NCI-H1436 (cell line): ENCODE data around the gene MRPL12.

Source experiments
- DNase-seq: peaks from one replicate; lab custom pipeline; 2025; lab: John Stamatoyannopoulos, UW

MRPL12 gene

DNA sequence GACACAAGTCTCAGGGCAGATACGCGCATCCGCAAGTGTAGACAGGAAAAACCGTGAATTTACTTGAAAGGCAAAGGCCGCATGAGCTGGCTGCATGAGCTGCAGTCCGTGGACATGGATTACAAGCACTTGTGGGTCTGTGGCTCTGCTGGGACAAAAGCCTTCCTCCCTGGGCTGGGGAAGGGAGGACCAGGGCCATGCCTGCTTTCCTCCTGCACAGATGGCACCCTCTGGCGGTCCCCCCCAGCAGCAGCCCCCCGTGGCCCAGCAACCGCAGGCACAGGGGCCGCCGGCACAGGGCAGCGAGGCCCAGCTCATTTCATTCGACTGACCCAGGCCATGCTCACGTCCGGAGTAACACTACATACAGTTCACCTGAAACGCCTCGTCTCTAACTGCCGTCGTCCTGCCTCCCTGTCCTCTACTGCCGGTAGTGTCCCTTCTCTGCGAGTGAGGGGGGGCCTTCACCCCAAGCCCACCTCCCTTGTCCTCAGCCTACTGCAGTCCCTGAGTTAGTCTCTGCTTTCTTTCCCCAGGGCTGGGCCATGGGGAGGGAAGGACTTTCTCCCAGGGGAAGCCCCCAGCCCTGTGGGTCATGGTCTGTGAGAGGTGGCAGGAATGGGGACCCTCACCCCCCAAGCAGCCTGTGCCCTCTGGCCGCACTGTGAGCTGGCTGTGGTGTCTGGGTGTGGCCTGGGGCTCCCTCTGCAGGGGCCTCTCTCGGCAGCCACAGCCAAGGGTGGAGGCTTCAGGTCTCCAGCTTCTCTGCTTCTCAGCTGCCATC lies 1.7 kb upstream of the MRPL12 start:
- no peak for DNase-seq

DNA sequence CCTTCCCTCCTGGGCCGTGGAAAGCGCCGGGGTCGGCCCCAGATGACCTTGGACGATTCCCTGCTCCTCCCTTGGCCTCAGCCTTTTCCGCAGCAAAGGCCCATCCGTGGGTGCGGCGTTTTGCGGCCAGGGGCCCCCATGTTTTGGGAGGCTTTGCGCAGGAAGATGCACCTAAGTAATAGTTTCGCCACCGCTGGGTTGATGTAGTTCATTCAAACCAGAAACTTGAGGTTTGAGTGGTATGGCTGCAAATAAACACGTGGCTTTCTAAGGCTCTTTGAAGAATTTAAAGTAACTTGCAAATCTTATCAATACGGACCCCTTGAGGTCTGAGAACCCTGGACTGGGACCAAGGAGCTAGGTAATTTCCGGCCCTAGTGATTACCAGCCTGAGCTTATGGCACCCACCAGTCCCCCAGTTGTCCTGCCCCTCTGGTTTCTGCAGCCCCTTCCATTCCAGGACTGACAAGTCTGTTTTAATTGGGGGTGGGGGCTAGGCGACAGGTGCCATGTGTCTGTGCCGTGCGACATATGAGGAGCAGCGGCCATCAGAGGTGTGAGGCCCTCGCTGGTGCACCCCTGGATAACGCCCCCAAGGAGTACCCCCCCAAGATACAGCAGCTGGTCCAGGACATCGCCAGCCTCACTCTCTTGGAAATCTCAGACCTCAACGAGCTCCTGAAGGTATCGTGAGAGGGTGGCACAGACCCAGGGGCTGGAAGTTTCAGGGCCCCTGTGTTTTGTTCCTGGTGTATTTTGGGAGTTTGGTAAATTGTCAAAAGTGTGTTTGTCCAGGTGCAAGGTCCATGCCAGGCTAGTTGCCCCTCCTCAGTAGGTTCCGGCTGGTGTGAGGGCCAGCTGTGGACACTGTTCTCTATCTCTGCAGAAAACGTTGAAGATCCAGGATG lies 834 bp downstream of the MRPL12 start:
- no peak for DNase-seq

DNA sequence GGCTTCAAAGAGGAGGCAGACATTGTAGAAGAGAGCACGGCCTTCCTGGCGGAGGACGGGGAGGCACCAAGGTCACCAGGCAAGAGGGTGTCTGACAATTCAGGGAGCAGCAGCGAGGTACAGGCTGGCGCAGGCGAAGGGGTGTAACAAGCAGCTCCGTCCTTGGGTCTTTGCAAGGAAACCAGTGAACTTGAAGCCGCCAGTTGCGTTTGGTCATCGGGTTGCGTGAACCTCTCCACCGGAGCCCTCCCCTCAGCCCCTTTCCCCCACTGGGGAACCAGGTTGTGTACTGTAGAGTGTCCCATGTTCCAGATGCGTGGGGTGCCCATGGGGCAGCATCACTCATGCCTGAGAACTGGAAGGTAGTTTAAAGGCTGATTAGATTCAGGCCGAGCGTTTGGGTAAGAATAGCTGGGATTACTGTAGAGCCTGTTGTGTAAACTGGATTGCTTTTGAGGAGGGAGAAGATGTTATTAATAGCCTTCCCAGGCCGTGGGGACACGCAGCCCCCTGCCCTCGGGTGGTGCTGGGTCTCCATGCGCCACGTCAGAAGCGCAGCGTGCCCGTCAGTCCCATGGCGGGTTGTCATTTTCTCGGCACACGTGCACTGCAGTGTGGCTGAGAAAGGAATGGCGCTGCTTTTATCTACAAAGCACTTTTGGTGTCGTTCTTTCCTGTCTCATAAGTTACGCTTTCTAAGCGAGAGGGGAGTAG lies 2.5 kb downstream of the MRPL12 start:
- DNase-seq: no peak

DNA sequence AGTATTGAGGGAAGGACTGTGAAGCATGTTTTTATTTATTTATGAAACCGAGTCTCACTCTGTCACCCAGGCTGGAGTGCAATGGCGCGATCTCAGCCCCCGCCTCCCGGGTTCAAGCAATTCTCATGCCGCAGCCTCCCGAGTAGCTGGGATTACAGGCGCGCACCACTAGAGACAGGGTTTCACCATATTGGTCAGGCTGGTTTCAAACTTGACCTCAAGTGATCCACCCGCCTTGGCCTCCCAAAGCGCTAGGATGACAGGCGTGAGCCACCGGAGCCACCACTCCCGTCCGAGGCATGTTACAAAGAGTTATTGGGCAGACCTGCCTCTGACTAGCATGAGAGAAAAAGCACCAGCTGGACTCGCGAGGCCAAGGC lies 3.1 kb downstream of the MRPL12 start:
- DNase-seq: no peak

DNA sequence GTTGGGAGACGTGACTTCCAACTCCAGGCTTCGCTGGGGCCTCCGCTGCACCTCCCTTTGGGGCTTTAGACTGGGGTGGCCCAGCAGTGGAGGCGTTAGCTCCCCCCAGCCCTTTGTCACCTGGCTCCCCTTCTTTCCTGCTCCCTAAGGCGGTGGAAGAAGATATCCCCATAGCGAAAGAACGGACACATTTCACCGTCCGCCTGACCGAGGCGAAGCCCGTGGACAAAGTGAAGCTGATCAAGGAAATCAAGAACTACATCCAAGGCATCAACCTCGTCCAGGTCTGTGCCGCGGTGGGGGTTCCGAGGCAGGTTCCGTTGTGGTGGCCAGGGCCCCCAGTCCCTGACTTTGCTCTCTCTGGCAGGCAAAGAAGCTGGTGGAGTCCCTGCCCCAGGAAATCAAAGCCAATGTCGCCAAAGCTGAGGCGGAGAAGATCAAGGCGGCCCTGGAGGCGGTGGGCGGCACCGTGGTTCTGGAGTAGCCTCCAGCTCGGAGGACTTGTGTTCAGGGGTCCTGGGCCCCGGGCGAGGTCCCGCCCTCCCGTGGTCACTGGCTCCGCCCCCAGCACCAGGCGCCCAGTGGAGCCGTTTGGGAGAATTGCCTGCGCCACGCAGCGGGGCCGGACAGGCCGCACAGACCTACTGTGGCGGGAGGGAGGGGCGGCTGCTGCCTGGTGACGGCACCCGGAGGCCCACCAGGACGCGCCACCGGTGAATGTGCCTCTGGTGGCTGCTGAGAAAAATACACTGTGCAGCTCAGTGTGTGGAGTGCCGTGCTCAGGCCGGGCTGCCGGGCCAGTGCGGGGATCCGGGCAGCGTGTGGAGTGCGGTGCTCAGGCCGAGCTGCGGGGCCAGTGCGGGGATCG lies 3.8 kb downstream of the MRPL12 start:
- DNase-seq: no peak

DNA sequence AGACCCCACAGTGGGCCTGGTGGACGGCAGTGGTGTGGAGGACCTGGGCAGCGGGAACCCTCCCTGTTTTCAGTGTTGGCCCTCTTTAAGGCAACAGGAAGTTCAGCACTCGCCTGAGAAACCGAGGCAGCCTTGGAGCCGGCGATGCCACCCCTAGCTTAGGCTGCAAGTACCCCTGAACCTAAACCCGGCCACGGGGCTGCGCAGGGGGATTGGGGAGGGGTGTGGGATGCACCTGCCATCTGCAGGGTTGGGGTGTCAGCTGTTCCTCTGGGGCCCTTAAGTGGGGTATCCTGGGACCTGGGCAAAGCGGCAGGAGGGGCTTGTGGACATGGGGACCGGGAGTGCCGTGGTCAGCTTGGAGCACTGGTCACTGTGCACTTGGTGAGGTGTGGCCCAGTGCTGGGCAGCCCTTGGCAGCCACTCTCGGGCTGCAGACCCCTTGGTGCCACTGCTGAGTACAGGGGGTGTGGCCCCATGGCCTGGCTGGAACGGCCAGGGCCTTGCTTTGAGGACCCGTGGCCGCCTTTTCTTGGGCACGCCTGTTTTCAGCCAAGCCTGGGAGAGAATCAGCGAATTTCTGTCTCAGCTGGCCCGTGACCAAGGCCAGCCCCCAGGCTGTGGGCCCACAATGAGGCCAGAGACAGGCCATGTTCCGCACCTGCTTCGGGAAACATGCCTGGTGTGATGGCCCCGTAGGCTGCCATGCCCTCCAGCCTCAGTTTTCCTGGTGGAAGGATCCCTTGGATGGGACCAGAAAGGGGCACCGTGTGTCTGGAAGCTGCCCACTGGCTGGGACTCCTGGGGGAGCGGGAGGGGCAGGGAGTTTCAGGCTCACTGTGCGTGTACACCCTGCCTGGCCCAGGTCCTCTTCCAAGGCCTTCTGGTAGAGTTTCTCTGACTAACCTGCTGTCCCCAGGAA lies 4.8 kb downstream of the MRPL12 start:
- DNase-seq: no peak

DNA sequence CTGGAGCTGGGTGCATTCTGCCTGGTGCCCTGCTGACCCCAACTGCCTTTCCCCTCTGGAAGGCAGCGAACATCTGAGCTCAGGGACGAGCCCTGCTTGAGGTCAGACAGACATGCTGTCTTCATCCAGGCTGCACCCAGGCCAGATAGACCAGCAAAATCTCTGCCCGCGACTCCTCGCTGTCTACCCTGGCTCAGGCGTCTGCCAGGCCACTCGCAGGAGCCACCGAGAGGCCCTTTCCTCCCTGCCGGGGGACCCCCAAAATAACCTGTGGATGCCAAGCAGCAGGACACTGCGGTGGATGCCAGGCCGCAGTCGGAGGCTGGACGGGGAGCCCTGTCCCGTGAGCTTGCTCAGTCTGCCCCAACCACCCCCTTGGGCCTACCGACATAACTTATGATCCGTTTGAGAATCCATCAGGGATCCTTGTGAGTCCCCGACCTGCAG lies 5.6 kb downstream of the MRPL12 start:
- no peak for DNase-seq

DNA sequence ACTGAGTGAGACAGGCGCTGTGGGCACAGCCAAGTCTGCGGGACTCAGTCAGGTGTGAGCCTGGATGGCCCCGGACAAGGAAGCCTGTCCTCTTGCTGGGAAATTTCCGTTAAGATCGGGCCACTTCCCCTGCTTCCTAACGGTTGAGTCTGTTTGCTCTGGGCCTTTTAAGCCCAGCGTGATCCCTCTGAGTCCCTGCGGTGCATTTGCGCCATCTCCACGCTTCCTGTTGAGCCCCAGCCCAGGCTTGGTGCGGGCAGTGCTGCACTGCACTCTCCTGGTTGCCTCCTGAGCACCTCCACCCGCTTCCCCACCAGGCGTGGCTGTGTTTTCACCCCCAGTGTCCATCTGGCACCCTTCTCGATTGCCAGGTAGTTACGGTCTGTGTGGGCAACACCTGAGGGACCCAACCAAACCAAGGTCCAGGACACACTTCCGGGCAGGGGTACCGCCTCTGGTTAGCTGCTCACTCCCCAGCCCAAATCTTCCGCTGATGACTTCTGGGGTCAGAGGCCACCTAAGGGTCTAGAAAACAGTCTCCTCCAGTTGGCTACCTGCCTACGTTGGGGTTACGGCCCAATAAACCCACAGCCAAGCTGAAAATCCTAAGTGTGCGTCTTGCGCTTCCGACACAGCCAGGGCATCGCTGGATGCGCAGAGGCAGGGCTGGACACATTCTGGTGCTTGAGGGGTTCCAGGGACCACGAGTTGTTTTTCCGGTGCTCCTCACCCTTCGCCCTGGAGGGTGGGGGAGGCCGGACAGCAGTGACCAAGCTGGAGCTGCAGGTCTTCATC lies 7.5 kb downstream of the MRPL12 start:
- DNase-seq: no peak

DNA sequence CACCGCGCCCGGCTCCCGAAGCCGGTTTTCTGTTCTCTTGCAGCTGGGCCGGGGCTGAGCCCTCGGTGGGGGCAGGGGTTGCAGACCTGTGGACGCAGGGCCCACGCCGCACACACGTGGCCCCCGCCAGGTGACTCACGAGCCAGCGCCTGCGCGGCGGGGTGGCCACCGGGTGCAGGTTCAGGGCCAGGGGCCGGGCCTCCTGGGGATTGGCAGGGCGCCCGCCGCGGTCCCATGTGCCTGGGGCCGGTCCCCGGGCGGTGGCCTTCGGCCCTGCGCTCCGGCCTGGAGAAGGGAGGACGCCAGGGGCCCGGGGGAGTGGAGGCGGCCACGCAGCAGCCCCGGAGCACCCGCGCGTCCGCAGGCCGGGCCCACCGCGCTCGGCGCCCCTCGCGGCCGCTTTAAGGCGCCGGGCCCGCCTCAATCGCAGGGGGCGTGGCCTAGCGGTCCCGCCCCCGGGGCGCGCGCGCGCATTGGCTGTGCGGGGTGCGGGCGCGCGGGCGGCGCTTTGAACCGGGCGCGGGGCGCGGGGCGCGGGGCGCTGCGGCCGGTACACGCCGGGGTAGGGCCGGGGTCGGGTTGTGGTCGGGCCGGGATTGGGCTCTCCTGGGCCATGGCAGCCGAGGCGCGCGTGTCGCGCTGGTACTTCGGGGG lies 8.8 kb downstream of the MRPL12 start, which contains the start of gene SLC25A10:
TSS of gene SLC25A10 (plus strand) at position 471 of the 654 bp plus-strand sequence. CDS start at position 614, 143 bp downstream.
- peak; percentile 79 for DNase-seq

DNA sequence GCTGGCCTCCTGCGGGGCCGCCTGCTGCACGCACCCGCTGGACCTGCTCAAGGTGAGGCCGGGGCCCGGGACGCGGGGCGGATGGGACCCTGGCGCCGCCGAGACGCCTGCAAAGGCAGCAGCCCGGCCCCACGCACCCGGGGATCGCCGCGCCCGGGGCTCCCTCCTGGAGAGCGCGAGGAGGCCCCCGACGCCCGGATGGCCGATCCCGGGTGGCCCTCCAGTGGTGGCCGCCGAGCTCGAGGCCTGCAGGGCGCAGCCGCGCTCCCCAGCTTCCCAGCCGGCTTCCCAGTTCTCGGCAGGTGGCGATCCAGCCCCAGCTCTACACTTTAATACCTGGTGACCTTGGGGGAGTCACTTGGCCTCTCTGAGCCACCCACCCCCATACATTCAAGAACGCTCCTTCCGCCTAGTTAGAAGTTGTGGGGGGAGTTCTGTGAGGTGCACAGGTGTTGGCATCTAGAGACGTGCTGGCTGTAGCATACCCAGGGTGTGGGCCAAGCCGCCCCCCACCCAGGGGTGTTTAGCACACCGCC lies 9.4 kb downstream of the MRPL12 start:
- no peak for DNase-seq

DNA sequence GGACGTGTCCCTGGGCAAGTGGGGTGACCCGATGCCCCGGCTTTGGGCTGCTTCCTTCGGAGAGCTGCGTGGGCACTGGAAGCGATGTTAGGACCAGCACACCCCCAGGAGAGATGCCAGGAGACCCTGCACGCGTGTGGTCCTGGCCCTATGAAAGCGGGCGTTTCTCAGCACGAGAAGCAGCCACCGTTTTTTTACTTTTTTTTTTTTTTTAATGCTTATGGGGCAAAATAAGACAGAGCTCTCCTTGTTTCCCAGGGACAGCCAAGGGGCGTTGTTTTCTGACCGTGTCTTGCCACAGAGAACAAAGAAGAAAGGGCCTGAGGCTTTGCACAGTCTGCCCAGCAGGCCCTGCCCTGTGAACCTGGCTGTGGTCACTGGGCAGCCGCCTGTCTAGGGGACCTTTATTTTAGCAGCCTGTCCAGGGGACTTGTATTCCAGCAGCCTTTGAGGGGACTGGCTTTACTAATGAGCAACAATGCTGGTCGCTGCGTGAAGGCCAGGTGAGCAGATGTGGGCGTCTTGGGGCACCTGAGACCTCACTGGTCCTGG lies 9.9 kb downstream of the MRPL12 start:
- no peak for DNase-seq

DNA sequence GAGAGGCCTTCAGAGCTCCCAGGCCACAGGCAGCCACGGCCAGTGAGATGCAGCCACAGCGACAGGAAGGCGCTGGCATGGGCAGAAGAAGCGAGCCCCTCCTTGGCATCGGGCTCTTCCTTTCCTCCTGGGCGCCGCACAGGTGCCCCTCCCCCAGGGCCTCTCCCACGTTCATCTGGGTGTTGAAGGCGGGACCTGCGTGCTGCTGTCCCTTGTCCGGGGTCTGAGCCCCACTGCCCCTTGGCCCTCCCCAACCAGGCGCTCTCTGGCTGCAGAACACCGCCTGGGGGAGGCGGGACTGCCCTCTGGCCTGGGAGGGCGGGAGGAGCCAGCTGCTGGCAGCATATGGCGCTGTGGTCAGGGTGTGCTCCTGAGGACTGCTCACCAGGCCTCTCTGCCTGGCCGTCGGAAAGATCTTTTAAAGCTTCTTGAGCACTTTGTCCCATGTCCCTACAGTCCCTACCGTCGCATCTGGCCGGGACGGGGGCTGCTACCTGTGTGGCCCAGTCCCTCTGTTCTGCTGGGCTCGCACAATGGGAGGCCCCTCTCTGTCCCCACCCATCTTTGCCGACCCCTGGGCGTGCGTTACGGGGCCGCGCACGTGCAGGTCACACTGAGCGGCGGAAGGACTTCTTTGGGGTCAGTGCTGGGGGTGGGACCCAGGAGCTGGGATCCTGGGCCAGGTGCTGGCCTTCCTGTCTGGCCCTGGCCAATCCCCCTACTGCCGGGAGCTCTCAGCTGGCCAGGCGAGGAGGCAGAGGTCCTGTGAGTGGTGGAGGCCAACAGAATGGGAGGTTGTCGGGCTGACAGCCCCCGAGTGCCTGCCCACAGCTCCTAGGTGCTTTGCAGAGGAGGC lies 10.6 kb downstream of the MRPL12 start:
- DNase-seq: no peak

DNA sequence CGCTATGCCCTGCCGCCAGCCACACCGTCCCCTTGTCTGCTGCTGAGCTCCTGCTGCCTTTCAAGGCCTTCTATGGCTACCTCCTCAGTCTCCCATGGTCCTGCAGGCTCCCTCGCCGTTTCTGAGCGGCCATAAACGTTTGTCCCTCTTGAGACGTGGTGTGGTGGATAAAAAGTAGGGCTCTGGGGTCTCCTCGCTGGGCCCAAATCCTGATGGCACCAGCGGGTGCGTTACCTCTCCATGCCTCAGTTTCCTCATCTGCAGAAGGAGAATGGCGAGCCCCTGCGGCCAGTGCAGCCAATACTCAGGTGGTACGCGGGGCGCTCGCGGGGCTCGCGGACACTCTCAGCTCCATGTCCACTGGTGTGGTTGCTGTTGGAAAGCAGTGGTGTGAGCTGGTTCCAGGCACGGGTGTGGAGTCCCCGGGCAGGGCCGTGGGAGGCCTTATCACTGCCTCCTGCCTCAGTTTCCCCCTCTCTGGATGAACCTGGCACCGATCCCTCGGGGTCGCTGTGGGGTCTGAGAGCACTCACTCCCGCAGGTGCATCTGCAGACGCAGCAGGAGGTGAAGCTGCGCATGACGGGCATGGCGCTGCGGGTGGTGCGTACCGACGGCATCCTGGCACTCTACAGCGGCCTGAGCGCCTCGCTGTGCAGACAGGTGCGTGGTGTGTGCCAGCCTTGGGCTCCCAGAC lies 11.4 kb downstream of the MRPL12 start:
- no peak for DNase-seq

DNA sequence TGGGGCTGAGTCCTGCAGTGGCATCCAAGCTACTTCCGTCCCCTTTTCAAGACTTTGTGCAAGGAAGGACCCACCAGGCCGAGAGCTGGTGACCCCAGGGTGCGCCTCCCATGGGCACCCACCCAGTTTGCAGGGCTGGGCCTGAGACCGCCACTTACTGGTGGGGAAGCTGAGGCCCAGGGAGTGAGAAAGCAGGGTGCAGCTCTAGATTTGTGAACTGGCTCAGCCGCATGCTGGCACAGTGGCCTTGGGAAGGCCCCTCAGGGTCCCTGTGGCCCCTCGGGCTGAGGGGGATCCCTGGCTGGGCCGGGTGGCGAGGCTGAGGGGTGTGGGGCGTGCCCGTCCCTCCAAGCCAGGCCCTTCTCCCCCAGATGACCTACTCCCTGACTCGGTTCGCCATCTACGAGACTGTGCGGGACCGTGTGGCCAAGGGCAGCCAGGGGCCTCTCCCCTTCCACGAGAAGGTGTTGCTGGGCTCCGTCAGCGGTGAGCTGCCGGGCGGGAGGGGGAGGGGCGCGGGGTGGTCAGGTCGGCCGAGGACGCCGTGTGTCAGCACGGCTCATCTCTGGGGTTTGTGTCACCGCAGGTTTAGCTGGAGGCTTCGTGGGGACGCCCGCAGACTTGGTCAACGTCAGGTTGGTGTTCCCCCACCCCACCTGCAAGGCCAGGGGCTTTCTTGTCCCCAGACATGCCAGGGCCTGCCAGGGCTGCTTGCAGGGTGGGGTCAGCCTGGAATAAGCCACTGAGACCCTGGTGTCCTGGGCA lies 12.1 kb downstream of the MRPL12 start:
- no peak for DNase-seq

DNA sequence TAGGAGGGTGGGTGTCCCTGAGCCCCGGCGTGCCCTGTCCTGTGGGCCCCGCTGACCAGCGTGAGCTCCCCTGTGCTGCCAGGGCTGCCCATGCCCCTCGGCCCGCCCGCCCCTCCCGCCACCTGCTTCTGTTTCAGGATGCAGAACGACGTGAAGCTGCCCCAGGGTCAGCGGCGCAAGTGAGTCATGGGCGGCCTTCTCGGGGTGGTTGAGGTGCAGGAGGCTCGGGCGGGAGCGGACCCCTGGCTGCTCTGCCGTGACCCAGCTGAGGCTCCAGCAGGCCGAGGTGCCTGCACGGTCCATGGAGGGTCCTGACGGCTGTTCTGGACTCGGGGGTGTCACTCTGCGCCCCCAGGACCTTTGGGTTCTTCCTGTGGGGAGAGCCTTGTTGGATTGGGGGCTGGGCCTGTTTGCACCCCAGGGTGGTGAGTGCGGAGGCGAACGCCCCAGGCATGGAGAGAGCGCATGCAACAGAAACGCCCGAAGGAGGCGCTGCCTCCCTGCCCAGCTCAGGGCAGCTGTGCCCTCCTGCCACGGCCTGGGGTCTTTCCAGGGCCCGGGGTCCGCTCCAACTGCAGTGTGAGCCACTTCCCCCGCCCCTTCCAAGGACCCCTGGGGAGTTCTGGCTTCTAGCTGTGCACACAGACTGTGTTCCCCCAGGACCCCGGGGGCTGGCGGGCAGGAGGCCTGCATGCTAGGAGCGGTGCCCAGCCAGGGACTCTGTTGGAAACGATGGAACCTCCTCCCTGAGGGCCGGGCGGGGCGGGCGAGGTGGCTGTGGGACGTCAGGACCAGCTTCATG lies 12.9 kb downstream of the MRPL12 start:
- no peak for DNase-seq
